OCI-LY1 (cell line): ENCODE measurements around the gene SLCO2A1.

ENCODE experiments used
- EZH2 ChIP-seq: fragments of 200-600 bp; sonication (generic), shearing (Covaris generic); IDR thresholded peaks from 2 replicates; pipeline ENCODE4 v1.8.0; 2017; ENCODE audit warnings: borderline replicate concordance, mixed run types, mild to moderate bottlenecking, antibody characterized with exemption, low read length, moderate library complexity, mixed read lengths
- TF ChIP-seq, protein P1 (sequence below): fragments of 200-600 bp; sonication (generic), shearing (Covaris generic); IDR thresholded peaks from 2 replicates; pipeline ENCODE4 v1.5.1; 2017; ENCODE audit warnings: mild to moderate bottlenecking, antibody characterized with exemption, low read length, moderate library complexity, mixed read lengths

DNA sequence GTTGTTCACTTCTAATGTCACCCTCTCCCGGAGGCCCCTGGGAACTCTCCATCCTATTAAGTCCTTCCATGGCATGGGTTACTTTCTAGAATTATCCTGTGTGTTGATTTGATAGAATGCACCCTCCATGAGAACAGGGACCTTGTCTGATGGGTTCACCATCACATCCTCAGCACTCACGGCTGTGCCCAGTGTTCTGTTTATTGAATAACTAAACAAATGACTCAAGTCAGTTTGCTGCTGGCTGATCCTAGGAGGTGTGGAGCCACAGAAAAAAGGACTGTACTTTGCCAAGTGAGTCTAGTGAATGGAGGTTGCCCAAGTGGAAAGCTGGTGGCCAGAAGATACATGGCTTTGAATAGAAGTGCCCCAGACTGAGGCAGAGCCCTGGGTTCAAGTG, 85.5 kb downstream of the SLCO2A1 start:
- TF ChIP-seq EZH2: no peak
- TF ChIP-seq, protein P1, sequence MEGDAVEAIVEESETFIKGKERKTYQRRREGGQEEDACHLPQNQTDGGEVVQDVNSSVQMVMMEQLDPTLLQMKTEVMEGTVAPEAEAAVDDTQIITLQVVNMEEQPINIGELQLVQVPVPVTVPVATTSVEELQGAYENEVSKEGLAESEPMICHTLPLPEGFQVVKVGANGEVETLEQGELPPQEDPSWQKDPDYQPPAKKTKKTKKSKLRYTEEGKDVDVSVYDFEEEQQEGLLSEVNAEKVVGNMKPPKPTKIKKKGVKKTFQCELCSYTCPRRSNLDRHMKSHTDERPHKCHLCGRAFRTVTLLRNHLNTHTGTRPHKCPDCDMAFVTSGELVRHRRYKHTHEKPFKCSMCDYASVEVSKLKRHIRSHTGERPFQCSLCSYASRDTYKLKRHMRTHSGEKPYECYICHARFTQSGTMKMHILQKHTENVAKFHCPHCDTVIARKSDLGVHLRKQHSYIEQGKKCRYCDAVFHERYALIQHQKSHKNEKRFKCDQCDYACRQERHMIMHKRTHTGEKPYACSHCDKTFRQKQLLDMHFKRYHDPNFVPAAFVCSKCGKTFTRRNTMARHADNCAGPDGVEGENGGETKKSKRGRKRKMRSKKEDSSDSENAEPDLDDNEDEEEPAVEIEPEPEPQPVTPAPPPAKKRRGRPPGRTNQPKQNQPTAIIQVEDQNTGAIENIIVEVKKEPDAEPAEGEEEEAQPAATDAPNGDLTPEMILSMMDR: no peak
